ENCODE data around the gene SLC35F3. TPM values are rescaled to one million over a fixed set of nuclear protein-coding genes. Genes with fewer than 3 reads are reported as not detected.

The SLC35F3 gene
- total RNA-seq, 1 donor from 2014 or later, result 2.6 TPM

DNA sequence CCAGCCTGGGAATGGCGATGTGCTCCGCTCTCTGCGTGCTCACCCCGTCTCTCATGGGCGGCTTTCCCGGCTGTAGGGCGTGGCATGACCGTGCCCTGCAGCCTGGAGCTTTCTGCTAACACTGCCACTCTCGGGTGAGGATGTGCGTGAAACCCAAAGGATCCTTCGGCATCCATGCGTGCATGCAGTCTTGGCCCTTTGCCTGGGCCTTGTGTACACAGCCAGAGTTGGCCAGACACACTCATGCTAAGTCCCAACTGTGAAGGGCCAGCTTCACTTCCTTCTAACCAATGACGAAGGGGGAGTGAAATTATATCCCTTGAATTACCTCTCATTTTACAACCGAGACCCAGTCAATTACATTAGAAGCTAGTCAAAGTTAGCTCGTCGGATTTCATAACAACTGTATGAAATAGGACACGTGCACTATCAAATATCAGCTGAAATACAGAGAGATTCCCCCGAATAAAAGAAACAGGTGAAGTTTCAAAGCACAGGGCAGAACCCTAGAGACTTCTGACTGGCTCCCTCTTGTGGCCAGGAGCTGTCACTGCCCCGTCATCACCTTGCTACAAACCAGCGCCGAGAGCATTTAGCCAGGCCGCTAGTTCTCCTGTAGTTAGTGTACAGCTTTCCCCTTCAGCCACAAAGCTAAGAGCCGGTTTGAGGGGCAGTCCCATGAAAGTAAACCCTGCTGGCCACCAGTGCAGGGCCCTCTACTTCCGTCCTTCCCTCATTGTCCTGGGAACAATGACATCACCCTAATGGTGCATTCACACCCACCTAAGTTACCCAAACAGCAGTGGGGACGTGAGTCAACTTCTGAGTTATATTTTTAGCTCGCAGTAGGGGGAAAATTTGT is 405.4 kb downstream of the SLC35F3 start:
- Mint-ChIP-seq H3K27ac (ENCODE audit: unreplicated experiment) (no peak overlapping the region), H3K9me3 (peaks cover 5% of the 10 kb centered on the region), H3K27me3 (ENCODE audit: low read depth) (no peaks in the 10 kb centered on the region), H3K36me3 (ENCODE audit: low read depth) (no peaks in the 10 kb centered on the region), H3K4me3 (no peak overlapping the region), H3K4me1 (no peaks in the 10 kb centered on the region)
- DNase-seq (ENCODE audit: low read depth, low spot score), result peak; percentile 66
- TF ChIP-seq CTCF (conservative IDR thresholded peaks at IDR 0.05), result peak; percentile 89

DNA sequence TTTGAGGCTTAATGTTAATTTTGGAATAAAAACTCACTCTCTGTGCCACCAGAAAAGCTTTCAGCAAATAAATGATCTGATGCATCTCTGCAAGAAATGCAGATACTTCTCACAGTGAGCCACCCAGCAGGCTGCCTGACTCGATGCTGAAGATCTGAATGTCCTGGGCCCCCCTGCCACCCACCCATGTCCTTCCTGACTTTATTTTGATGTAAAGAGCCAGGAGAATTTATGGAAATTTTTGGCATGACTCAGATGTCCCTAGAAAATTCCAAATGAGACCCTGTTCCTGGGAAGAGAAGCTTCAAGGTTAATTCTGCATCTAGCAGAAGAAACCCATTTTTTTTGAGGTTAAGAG is 406.0 kb downstream of the SLC35F3 start:
- Mint-ChIP-seq H3K9me3 (peaks cover 5% of the 10 kb centered on the region), H3K4me3 (no peak overlapping the region), H3K27ac (ENCODE audit: unreplicated experiment) (no peak overlapping the region), H3K27me3 (ENCODE audit: low read depth) (no peaks in the 10 kb centered on the region), H3K4me1 (no peaks in the 10 kb centered on the region), H3K36me3 (ENCODE audit: low read depth) (no peaks in the 10 kb centered on the region)
- TF ChIP-seq CTCF (conservative IDR thresholded peaks at IDR 0.05), result no peak
- no peak for DNase-seq (ENCODE audit: low read depth, low spot score)

DNA sequence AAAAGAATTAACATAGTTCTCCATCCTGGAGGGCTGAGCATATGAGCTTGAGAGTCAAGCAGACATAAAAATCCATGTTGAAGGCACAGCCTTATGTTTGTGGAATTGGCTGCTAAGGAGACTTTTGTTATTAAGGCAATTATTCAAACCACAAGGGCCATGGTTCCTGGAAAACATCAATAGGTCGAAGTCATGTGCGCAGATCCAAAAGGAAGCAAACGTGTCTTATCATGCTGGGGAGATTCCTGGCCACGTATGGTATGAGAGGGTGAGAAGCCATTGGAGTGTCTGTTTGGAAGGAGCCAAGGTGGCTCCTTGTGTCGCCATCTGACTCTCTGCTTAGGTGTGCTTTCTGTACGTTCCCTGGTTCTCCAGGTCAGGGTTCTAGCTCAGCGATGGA is 406.9 kb downstream of the SLC35F3 start:
- Mint-ChIP-seq H3K27me3 (ENCODE audit: low read depth) (no peaks in the 10 kb centered on the region), H3K36me3 (ENCODE audit: low read depth) (no peaks in the 10 kb centered on the region), H3K4me1 (no peaks in the 10 kb centered on the region), H3K27ac (ENCODE audit: unreplicated experiment) (no peak overlapping the region), H3K9me3 (peaks cover 5% of the 10 kb centered on the region), H3K4me3 (no peak overlapping the region)
- DNase-seq (ENCODE audit: low read depth, low spot score), result no peak
- no peak for TF ChIP-seq CTCF (conservative IDR thresholded peaks at IDR 0.05)

GRCh38 chr1:234313171-234313570 is 408.7 kb downstream of the SLC35F3 start:
- Mint-ChIP-seq H3K9me3 (no peaks in the 10 kb centered on the region), H3K27ac (ENCODE audit: unreplicated experiment) (no peak overlapping the region), H3K4me3 (no peak overlapping the region), H3K36me3 (ENCODE audit: low read depth) (no peaks in the 10 kb centered on the region), H3K4me1 (peaks cover 6% of the 10 kb centered on the region), H3K27me3 (ENCODE audit: low read depth) (peaks cover 4% of the 10 kb centered on the region)
- DNase-seq (ENCODE audit: low read depth, low spot score), result no peak
- no peak for TF ChIP-seq CTCF (conservative IDR thresholded peaks at IDR 0.05)

GRCh38 chr1:234315091-234315541 is 410.6 kb downstream of the SLC35F3 start:
- Mint-ChIP-seq H3K36me3 (ENCODE audit: low read depth) (no peaks in the 10 kb centered on the region), H3K27me3 (ENCODE audit: low read depth) (peaks cover 4% of the 10 kb centered on the region), H3K9me3 (no peaks in the 10 kb centered on the region), H3K4me1 (peaks cover 6% of the 10 kb centered on the region), H3K4me3 (no peak overlapping the region), H3K27ac (ENCODE audit: unreplicated experiment) (no peak overlapping the region)
- no peak for TF ChIP-seq CTCF (conservative IDR thresholded peaks at IDR 0.05)
- DNase-seq (ENCODE audit: low read depth, low spot score), result no peak

Data from neural crest cell (in vitro differentiated cells).